Peyer's patch (tissue), 4 donors: Measurements from ENCODE around the gene ESRRG. TPM values are rescaled to one million over a fixed set of nuclear protein-coding genes. Genes with fewer than 3 reads are reported as not detected.

ENCODE experiments used
- DNase-seq, 3 donors: peaks; one replicate each; pipeline ENCODE4 v3.0.0-alpha.2; 2017 to 2019
- H3K27ac ChIP-seq, 4 donors: fragments of 200-600 bp; sonication (generic); one replicate each; pipeline ENCODE4 v1.5.1; 2016 to 2019
- H3K27me3 ChIP-seq, 2 donors: fragments of 200-600 bp; sonication (generic); one replicate each; pipeline ENCODE4 v1.5.1; 2019
- H3K36me3 ChIP-seq, 3 donors: fragments of 200-600 bp; sonication (generic); one replicate each; pipeline ENCODE4 v1.5.1; 2016 to 2019
- H3K4me1 ChIP-seq, 4 donors: fragments of 200-600 bp; sonication (generic); one replicate each; pipeline ENCODE4 v1.5.1; 2016 to 2019
- H3K4me3 ChIP-seq, 4 donors: fragments of 200-600 bp; sonication (generic); 1 replicate in 3 of 4; 2 replicates in 1 of 4; pipeline ENCODE4 v1.5.1; 2016 to 2019; ENCODE audit warnings: mild to moderate bottlenecking in 1 of 4
- H3K9me3 ChIP-seq, 4 donors: fragments of 200-600 bp; sonication (generic); one replicate each; pipeline ENCODE4 v1.5.1; 2016 to 2019; ENCODE audit warnings: mild to moderate bottlenecking in 1 of 4
- CTCF ChIP-seq, 6 experiments: fragments of 450-650 bp in 4 of 6; fragments of 200-600 bp in 2 of 6; sonication (generic) in 1 of 6; IDR thresholded peaks; one replicate each; pipeline ENCODE4 v1.5.1; 2017 to 2019; ENCODE audit warnings: antibody characterized with exemption in 6 of 6, mild to moderate bottlenecking in 3 of 6, moderate library complexity in 1 of 6
- POLR2A ChIP-seq, 2 donors: fragments of 450-650 bp; IDR thresholded peaks; one replicate each; pipeline ENCODE4 v1.5.1; 2017; ENCODE audit warnings: antibody characterized with exemption in 2 of 2, mild to moderate bottlenecking in 2 of 2, moderate library complexity in 2 of 2
- total RNA-seq, 4 donors: library from RNA; depleted of rRNA; stranded (reverse); fragments of >200 nt; gene quantifications; one replicate each; pipeline ENCODE4 v1.1.0, GENCODE V29; 2016

ESRRG gene
- total RNA-seq, 4 donors from 2014 or later: 6.6 to 26.3 (median 20.0) TPM

GRCh38 chr1:216587715-216588114 lies 135.5 kb downstream of the ESRRG start:
- no peak for DNase-seq
- Histone ChIP-seq H3K9me3 (no peaks in the 10 kb centered on the region), H3K36me3 (no peaks in the 10 kb centered on the region), H3K4me1 (no peaks in the 10 kb centered on the region), H3K4me3 (no peak overlapping the region), H3K27me3 (no peaks in the 10 kb centered on the region), H3K27ac (no peak overlapping the region)
- TF ChIP-seq CTCF (IDR thresholded peaks at IDR 0.05) (no peak), POLR2A (IDR thresholded peaks at IDR 0.05) (no peak)

DNA sequence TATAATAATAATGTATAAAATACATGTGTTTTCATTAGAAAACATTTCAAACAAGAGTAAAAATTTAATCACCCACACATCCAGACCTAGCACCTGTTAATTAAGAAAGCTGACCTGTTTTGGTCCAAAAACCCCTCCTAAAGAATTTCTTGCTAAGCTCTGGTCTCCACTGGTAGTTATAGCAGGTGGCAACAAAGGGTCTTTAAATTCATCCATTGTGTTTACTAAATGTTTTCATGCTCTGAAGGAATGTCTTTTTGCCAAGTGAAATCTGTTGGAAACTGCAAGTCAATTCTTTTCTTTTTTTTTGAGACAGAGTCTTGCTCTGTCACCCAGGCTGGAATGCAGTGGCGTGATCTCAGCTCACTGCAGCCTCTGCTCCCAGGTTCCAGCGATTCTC lies 141.1 kb downstream of the ESRRG start:
- Histone ChIP-seq H3K4me1 (no peaks in the 10 kb centered on the region), H3K9me3 (no peaks in the 10 kb centered on the region), H3K36me3 (no peaks in the 10 kb centered on the region), H3K27me3 (no peaks in the 10 kb centered on the region), H3K4me3 (no peak overlapping the region), H3K27ac (no peak overlapping the region)
- TF ChIP-seq CTCF (IDR thresholded peaks at IDR 0.05): no peak
- no peak for TF ChIP-seq POLR2A (IDR thresholded peaks at IDR 0.05)
- DNase-seq: no peak

GRCh38 chr1:216580538-216581057 lies 142.6 kb downstream of the ESRRG start:
- DNase-seq: no peak

DNA sequence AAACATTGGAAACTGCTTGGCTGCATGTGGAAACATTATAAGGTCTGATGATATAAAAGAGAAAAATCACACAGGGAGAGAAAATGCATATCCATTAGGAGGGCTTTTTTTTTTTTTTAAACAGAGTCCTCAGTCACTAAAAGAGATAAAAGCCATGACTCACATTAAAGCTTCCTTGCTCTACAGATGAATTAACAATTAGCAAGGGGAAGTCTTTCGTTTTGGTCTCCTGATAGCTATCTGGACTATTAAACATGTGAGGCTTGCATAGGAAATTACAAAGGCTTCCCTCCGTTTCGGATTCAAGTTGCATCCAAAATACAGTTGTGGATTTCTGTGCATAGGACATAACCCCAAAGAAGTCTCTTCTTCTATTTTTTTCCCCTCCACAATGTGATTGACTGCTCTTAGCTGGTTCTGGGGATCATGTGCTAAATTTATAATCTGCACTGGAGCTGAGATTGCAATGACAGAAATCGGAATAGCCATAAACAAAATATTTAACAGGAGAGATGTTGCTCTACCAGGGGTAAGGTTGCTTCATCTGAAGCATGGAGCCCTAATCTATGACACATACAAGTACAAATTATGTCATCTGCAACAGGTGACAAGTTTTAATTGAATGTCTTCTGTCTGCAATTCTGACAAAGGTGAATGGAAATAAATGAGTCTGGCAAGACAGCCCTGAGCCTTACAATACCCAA lies 146.8 kb downstream of the ESRRG start:
- TF ChIP-seq POLR2A (IDR thresholded peaks at IDR 0.05) (no peak), CTCF (IDR thresholded peaks at IDR 0.05) (no peak)
- DNase-seq: no peak
- no peaks in the 10 kb centered on the region for H3K9me3 ChIP-seq
- H3K27ac ChIP-seq: no peak overlapping the region
- H3K36me3 ChIP-seq: no peaks in the 10 kb centered on the region
- H3K27me3 ChIP-seq: no peaks in the 10 kb centered on the region
- H3K4me3 ChIP-seq: no peak overlapping the region
- H3K4me1 ChIP-seq: no peaks in the 10 kb centered on the region

More at GRCh38 chr1:216580538-216581057, 142.6 kb downstream of the ESRRG start:
- no peak for TF ChIP-seq POLR2A (IDR thresholded peaks at IDR 0.05)
- no peak for TF ChIP-seq CTCF (IDR thresholded peaks at IDR 0.05)
- H3K27me3 ChIP-seq: no peaks in the 10 kb centered on the region
- H3K4me3 ChIP-seq: no peak overlapping the region
- H3K4me1 ChIP-seq: no peaks in the 10 kb centered on the region
- no peak overlapping the region for H3K27ac ChIP-seq
- H3K36me3 ChIP-seq: no peaks in the 10 kb centered on the region
- H3K9me3 ChIP-seq: no peaks in the 10 kb centered on the region

DNA sequence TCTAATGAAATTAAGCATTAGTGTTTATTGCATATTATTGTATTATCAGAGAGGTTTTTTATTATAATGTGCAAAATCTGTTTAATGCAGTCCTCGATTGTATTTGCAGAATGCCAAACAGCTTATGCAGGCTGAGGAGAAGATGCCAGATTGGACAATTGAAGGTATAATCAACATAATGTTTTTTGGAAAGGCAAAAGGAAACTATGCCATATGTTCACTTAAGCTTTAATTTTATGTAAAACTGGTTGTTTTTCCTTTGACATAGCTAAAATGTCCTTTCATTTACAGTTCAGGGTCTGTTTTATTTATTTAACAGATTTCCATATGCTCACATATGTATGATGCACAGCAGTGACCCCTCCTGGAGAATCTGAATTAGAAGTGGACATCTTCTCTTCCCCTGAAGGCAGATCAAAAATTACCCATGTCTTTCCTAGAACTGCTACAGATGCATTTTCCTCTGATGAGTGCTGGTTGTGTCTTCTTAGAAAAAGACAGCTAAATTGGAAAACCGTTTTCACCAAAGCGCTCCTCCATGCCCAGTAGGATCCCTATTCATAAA lies 156.5 kb downstream of the ESRRG start:
- no peaks in the 10 kb centered on the region for H3K4me1 ChIP-seq
- DNase-seq: no peak
- H3K27ac ChIP-seq: no peak overlapping the region
- no peak overlapping the region for H3K4me3 ChIP-seq
- TF ChIP-seq POLR2A (IDR thresholded peaks at IDR 0.05) (no peak), CTCF (IDR thresholded peaks at IDR 0.05) (peak in 3 of 6 experiments; percentile 10 to 27 (median 22))
- H3K36me3 ChIP-seq: no peaks in the 10 kb centered on the region
- H3K9me3 ChIP-seq: no peaks in the 10 kb centered on the region
- no peaks in the 10 kb centered on the region for H3K27me3 ChIP-seq
